PFSK-1 (cell line): ENCODE results near the gene EIF6.

Experiments
- FOXP2 ChIP-seq: optimal IDR thresholded peaks from 2 replicates; pipeline ENCODE3; 2011; ENCODE audit warnings: borderline replicate concordance, control low read depth, inconsistent platforms; ENCODE audit not compliant: insufficient read depth; ENCODE audit errors: extremely low read length, extremely low read depth
- POLR2AphosphoS5 ChIP-seq: IDR thresholded peaks from 2 replicates; pipeline ENCODE4 v1.6.1; 2012; ENCODE audit warnings: low read depth, mild to moderate bottlenecking, control low read depth, low read length, moderate library complexity
- REST ChIP-seq, 2 experiments: IDR thresholded peaks; 2 replicates each; pipeline versions ENCODE4 v1.6.1 to v1.8.0; 2011 to 2012; ENCODE audit warnings: low read depth in 2 of 2, low read length in 2 of 2, control low read depth in 1 of 2, inconsistent platforms in 1 of 2, mild to moderate bottlenecking in 1 of 2, moderate library complexity in 1 of 2; ENCODE audit not compliant: insufficient read depth in 1 of 2

GRCh38 chr20:35294293-35294685 is 9.7 kb upstream of the EIF6 start:
- TF ChIP-seq POLR2AphosphoS5 (no peak), FOXP2 (no peak), REST (IDR thresholded peaks at IDR 0.05; ENCODE audit: insufficient read depth in 1 of 2, low read depth in 2 of 2, low read length in 2 of 2) (no peak)
